DMS 273 (cell line): ENCODE measurements around the gene UGT1A4.
A peak's percentile ranks its signal among the peaks of the same experiment; 100 is the strongest.

Experiments used
- DNase-seq: peaks from one replicate; lab custom pipeline; 2025; ENCODE audit not compliant: unreplicated experiment; lab: John Stamatoyannopoulos, UW

The UGT1A4 gene

GRCh38 chr2:233807966-233808935 is 89.7 kb downstream of the UGT1A4 start:
- no peak for DNase-seq

- DNase-seq = no peak
These were observed 91.8 kb downstream of the UGT1A4 start for GRCh38 chr2:233810385-233810784.

DNA sequence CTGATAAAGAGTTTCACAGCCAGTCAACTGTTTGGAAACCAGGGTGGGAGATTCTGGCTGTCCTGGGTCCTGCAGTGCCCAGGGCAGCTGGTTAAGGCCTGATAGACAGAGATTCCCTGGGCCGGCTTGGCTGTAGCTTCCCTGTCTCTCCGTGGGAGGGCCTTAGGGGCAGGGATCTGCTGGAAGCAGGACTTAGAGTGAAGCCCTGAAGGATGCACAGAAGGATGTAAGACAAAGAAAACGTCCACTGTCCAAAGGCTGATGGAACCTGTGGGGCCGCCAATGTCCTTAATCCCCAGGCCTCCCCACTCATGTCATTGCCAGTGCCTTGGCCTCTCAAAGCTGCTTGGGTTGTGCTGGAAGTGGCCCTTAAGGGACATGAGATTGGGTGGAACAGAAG is 92.6 kb downstream of the UGT1A4 start:
- no peak for DNase-seq

DNA sequence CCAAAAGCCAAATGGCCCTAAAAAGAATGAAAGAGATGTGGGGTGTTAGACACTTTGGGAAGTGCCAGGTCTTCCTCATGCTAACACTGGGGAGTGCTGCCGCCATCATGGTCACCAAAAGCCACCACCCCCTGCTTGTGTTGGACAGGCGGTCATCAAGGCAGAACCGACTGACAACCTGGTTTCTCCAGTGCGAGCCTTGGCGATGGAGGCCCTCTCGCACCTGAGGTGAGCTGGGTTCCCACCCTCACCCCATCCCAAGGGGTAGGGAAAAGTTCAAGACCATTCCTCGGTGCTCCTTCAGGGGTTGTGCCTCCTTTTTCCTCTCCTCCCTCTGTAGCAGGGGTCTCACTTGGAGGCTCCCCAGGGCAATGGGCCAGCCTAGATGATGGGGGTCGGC is 93.2 kb downstream of the UGT1A4 start:
- no peak for DNase-seq

DNA sequence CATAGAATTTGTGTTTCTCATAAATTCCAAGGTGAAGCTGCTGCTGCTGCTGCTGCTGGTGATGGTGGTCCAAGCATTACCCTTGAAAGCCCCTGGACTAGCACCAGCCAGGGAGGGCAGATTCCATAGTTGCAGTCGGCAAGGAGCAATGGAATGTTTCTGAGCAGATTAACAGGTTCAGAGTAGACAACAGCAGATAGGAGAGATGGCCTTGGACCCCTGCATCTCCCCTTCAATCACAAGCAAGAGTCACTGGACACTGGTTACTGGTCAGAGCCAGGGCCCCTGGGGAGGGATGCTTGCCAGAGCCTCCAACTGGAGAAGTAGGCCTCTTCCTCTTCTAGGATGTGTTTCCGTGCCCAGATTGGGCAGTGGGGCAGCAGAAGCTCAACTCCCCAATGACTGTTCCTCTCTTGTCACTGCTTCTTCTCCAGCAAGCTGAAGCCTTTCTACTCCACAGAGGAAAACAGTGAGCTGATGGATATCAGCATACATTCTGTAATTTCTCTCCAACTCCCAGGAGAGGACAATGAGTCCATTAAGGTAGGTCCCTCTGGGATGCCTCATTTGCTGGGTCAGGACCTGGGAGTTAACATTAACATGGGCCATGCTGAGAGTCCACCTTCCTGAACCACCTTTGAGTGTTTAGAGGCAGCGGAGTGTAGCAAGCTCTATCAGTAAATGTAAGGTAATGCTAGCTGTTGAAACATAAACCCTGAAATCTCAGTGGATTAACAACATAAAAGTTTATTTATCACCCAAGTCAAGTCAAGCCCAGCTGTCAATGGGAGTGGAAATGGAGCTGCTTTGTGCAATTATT is 94.9 kb downstream of the UGT1A4 start:
- DNase-seq = no peak

GRCh38 chr2:233814056-233814835 is 95.7 kb downstream of the UGT1A4 start:
- peak; percentile 44 for DNase-seq

DNA sequence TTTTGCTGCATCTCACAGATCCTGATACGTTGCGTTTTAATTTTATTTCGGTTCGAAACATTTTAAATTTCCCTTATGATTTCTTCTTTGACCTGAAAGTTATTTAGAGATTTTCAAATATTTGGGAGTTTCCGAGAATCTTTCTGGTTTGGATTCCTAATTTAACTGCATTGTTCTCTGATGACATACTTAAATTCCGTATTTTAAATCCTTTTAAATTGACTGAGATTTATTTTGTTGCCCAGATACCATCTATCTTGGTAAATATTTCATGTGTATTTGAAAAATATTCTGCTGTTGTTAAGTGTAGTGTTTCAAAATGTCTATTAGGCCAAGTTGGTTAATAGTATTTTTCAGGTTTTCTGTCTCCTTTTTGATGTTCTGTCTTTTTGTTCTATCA is 97.3 kb downstream of the UGT1A4 start:
- DNase-seq = no peak

- peak; percentile 70 for DNase-seq
These were observed 97.8 kb downstream of the UGT1A4 start for GRCh38 chr2:233816334-233816733.

GRCh38 chr2:233816771-233817170 is 98.2 kb downstream of the UGT1A4 start:
- DNase-seq = no peak

DNA sequence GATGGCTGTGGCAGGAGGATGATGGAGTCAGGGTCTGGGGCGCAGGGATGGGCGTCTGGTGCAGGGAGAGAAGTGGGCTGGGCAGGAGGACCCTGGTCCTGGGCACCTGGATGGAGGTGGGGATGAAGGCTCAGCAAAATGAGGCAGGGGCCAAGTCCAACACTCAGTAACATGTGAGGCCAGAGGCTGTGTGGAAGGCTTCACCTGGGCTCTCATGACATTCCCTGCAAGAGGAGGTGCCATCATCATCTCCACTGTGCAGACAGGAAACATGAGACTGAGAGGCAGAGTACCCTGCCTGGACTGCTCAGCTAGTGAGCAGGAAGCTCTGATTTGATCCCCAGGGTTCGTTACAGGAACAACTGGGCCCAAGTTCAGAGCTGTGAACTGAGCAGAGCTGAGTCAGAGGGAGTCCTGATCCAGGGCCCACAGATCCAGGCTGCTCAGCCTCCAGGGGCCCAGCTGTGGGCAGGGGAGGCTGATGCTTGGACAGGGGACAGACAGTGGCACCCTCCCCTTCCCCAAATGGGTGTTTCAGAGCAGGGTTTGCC is 98.9 kb downstream of the UGT1A4 start:
- DNase-seq = no peak

DNA sequence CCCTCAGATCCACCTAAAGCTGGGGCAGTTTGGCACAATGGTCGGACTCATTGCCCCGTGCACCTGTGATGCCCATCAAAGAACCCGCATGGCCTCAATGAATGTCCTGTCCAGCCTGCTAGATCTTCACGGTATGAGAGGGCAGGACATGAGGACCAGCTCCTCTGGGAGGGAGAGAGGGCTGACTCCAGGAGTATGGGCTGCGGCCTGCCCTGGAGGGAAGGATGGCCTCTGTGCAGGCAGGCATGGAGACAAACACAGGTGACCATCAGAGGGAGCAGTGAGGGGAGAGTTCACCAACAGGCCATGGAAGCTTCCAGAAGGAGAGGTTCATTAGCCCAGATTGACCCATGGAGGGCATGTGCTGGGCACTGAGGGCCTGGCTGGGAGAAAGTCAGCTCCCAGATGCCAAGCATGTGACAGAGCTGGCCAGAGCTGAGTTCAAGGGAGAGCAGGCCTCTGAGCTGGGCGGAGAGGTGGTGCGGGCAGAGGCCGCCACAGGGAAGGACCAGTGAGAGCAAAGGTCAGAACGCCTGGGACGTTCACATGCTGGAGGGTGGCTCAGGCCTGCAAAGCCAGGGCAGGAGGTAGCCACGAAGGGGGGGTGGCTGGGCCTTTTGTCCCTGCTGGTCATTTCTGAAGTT is 99.6 kb downstream of the UGT1A4 start:
- no peak for DNase-seq

GRCh38 chr2:233818639-233819621 is 100.4 kb downstream of the UGT1A4 start:
- DNase-seq = no peak

DNA sequence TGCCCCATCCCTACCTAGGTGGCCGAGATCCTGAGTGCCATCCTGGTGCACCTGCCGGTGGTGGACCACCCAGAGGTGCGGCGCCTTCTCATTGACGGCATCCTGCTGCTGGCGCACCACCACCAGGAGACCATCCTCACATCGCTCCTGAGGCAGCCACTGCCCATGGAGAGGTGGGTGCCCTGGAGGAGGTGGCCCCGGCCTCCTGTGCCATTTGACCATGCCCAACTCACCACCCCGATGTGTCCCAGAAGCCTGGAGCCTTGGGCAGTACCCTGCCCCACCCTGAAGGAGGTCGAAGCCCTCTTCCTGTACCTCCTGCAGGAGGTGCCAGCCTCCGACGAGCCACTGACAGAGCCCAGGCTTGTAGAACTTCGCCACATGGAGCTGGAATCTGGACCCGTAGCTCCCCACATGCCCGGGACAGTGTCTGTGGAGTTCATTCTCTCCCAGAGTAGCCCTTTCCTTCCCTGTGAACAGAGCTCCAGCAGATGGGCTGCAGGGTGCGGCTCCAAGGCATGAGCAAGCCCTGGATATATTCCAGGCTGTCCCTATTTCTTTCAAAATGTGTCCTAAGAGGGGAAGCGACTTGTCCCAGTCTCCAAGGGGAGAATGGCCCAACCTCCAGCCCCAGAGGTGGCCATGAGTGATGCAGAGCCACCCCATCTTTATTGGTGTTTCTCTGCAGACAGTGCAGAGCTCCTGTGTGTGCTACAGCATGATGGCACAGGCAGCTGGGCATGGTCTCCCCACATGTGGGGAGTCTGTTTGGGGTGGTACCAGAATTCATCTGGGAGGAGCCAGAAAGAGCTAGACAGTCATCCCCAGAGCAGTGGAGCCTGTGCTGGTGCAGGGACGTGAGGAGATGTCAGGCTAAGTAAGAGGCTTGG is 101.6 kb downstream of the UGT1A4 start:
- DNase-seq = no peak

DNA sequence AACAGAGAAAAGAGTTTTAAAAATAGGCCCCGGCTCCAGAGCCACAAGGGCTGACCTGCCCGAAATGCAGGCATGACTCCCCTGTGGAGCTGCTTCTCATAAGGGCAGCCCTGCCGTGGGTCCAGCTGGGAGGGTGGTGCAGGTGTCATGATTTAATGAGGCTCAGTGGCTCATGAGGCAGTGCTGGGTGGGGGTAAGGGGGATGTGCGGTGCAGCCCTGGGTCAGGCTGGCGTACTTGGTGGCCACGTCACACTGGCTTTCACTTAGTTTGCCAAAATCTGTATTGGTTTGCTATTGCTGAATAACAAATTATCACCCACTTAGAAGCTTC is 102.2 kb downstream of the UGT1A4 start:
- DNase-seq = no peak

DNA sequence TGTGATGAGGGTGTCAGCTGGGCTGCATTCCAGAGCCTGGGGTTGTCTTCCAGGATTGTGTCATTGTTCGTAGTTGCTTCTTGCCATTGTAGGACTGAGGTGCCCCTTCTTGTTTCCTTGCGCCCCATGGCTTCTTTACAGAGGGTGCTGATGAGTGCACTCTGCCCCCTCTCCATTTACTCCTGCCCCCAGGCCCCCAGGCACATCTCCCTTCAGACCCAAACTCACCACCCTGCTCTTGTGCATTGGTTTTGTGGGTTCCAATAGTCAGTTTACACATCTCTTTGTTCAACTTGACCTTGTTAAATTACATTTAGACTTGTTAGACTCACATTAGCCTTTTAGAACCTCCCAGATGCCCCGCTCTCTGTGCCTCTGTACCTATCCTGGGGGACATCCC is 102.7 kb downstream of the UGT1A4 start:
- no peak for DNase-seq

DNA sequence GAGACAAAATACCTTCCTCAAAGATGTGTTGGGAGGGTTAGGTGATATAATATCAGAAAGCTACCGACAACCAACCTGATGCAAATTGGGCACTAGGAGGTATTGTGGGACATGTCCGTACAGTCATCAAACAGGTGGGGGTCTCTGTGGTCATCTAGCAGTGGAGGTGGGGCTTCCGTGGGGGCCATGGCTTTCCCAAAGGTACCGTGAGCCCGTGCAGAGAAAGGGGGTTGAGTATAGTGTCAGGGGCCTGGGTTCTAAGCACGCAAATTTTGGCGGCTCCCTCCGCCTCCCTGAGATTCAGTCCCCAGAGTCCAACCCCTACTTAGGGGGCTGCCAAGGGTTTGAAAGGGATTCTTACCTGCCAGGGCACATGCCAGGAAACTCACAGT is 103.2 kb downstream of the UGT1A4 start:
- DNase-seq = no peak

- DNase-seq = no peak
These were observed 103.7 kb downstream of the UGT1A4 start for GRCh38 chr2:233822101-233822771.
